ENCODE data around the gene PLD1. TPM values are rescaled to one million over a fixed set of nuclear protein-coding genes. Genes with fewer than 3 reads are reported as not detected.

The PLD1 gene
- total and polyA plus RNA-seq, 2 of the 8 experiments (the other 6 are each of a cell fraction or from before 2014, with no cell fraction given) = 1.2 to 2.6 TPM

- Histone ChIP-seq H3K79me1 (ENCODE audit: low read depth, low read length) (no peaks in the 10 kb centered on the region), H3K4me1 (replicated peaks in 1 of 4; ENCODE audit: control insufficient read depth in 3 of 4, insufficient read depth in 4 of 4, low read length in 3 of 4) (peaks cover 2 to 8% (median 7%) of the 10 kb centered on the region in 4 experiments; a peak in 5 of 7 replicates), H2BK12ac (ENCODE audit: low read depth, low read length) (no peak overlapping the region), H3K4ac (replicated peaks; ENCODE audit: insufficient read length, low read depth, low read length) (no peak overlapping the region), H3K4me2 (ENCODE audit: insufficient read depth in 1 of 2, low read depth in 2 of 2, low read length in 2 of 2) (no peak overlapping the region), H3K23ac (ENCODE audit: insufficient read length) (no peak overlapping the region), H3K79me2 (ENCODE audit: control insufficient read depth in 1 of 2, insufficient read depth in 2 of 2, low read length in 2 of 2) (no peaks in the 10 kb centered on the region), H3K27me3 (replicated peaks in 1 of 4; ENCODE audit: control insufficient read depth in 3 of 4, extremely low read depth in 1 of 4, insufficient read depth in 3 of 4, low read length in 3 of 4) (no peaks in the 10 kb centered on the region), H2AFZ (ENCODE audit: low read length) (0 out of 2 replicates have a peak overlapping the region, but pooled peaks have one; percentile 33), H2BK15ac (ENCODE audit: low read length) (no peak overlapping the region), H3K36me3 (ENCODE audit: control insufficient read depth in 2 of 4, insufficient read depth in 4 of 4, low read length in 3 of 4) (no peaks in the 10 kb centered on the region), H2AK5ac (ENCODE audit: low read depth, low read length) (no peak overlapping the region), H3K9ac (replicated peaks in 1 of 4; ENCODE audit: extremely low read depth in 1 of 4, low read depth in 3 of 4, low read length in 3 of 4) (no peak overlapping the region), H2BK120ac (replicated peaks; ENCODE audit: low read depth, low read length) (no peak overlapping the region), H3K14ac (ENCODE audit: insufficient read length) (no peak overlapping the region), H3K18ac (ENCODE audit: extremely low read depth, low read length) (no peak overlapping the region), H3K27ac (ENCODE audit: low read depth, low read length) (no peak overlapping the region), H4K5ac (ENCODE audit: insufficient read length, low read depth, low read length) (no peak overlapping the region), H4K20me1 (replicated peaks in 1 of 2; ENCODE audit: control insufficient read depth in 1 of 2, insufficient read depth in 2 of 2, low read length in 2 of 2) (no peaks in the 10 kb centered on the region), H3K23me2 (ENCODE audit: low read depth, low read length) (no peaks in the 10 kb centered on the region), H3K56ac (replicated peaks; ENCODE audit: insufficient read length, low read depth, low read length) (no peak overlapping the region), H4K91ac (replicated peaks; ENCODE audit: insufficient read length, low read length) (no peak overlapping the region), H4K8ac (ENCODE audit: extremely low read depth, insufficient read depth, low read length) (no peak overlapping the region), H3K4me3 (ENCODE audit: extremely low read depth in 1 of 4, insufficient read depth in 2 of 4, low read depth in 3 of 4, low read length in 4 of 4) (no peak overlapping the region), H2BK20ac (ENCODE audit: low read length) (no peak overlapping the region), H3K9me3 (ENCODE audit: insufficient read depth in 2 of 2, low read depth in 1 of 2, low read length in 1 of 2) (no peaks in the 10 kb centered on the region), H2BK5ac (ENCODE audit: low read depth, low read length) (no peak overlapping the region)
- no peak for DNase-seq (ENCODE audit: low read depth in 1 of 2, low spot score in 2 of 2)
- FAIRE-seq = no peak
- POLR2A ChIA-PET (ENCODE audit: partially characterized antibody) = no interaction called here
- 82% methylated on average over 8 of the region's 8 CpGs; no CpG with 5 or more reads in 1 of the 2 experiments for WGBS, 2 experiments (ENCODE audit: extremely low coverage in 1 of 2, insufficient coverage in 1 of 2, insufficient read length in 1 of 2, insufficient replicate concordance in 2 of 2, low coverage in 1 of 2, low lambda C conversion rate in 2 of 2, missing lambda C conversion rate in 1 of 2)
- CTCF ChIA-PET (ENCODE audit: partially characterized antibody) = interaction anchor here (0.6 to 3.3 kb wide), 11 partner anchors 10 to 613 kb away, joined by 3 to 10 read pairs (median 3); no protein-coding TSS in a partner anchor
- no peak for TF ChIP-seq TCF12 (IDR thresholded peaks at IDR 0.05; ENCODE audit: low read depth, low read length)
- TF ChIP-seq, protein P1, sequence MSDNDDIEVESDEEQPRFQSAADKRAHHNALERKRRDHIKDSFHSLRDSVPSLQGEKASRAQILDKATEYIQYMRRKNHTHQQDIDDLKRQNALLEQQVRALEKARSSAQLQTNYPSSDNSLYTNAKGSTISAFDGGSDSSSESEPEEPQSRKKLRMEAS (IDR thresholded peaks at IDR 0.05) = no peak
- TF ChIP-seq BCL11A (IDR thresholded peaks at IDR 0.05; ENCODE audit: low read depth in 2 of 2, low read length in 2 of 2) = no peak
- TF ChIP-seq EZH2 (IDR thresholded peaks at IDR 0.05; ENCODE audit: low read depth, low read length, severe bottlenecking) = no peak
- TF ChIP-seq CEBPB (IDR thresholded peaks at IDR 0.05; ENCODE audit: low read depth, low read length) = no peak
- TF ChIP-seq JUND (IDR thresholded peaks at IDR 0.05; ENCODE audit: low read length) = no peak
- no peak for TF ChIP-seq RBBP5 (IDR thresholded peaks at IDR 0.05; ENCODE audit: borderline replicate concordance, low read depth, low read length)
Observed at GRCh38 chr3:171775943-171776342, 34.3 kb downstream of the PLD1 start.

Measured in H1 (cell line).